Left ventricle myocardium superior (tissue), 1 donor: Measurements from ENCODE around the gene PNMA6E. TPM values are rescaled to one million over a fixed set of nuclear protein-coding genes. Genes with fewer than 3 reads are reported as not detected.
"Not testable (repeated sequence)": the region's sequence is repeated elsewhere in the genome, so short reads cannot be mapped to it uniquely, and the experiment has no call there.

Source experiments
- ATAC-seq: fragments of 200-7000 bp; cut with Tn5 transposase; one replicate; pipeline ENCODE4 v1.9.1; 2020; ENCODE audit warnings: mild to moderate bottlenecking, moderate library complexity
- DNase-seq: peaks from one replicate; pipeline ENCODE4 v3.0.0-alpha.2; 2020
- intact Hi-C: fragments of 100-400 bp; cut with micrococcal nuclease; formaldehyde crosslinking; loops from one replicate; pipeline ENCODE4 v1.11.0; 2022
- total RNA-seq: library from RNA; stranded (reverse); fragmentation: NEBNext Ultra II Directional; extraction: Animal tissue kit (Norgen Biotek cat#: 25700); gene quantifications from one replicate; pipeline ENCODE4 v1.2.1, GENCODE V29; 2021
- donor health status: DM: no; HTN: yes; CAD: no; lungs with severe emphysema.

The PNMA6E gene
- total RNA-seq, 1 donor from 2014 or later, result not detected

GRCh38 chrX:153389460-153389768 lies 11.7 kb downstream of the PNMA6E start:
- ATAC-seq, DNase-seq, intact Hi-C loops: not testable (repeated sequence)

GRCh38 chrX:153388722-153389459 lies 12.3 kb downstream of the PNMA6E start:
- ATAC-seq, result no peak
- no peak for DNase-seq
- intact Hi-C loops, result no loop called here

GRCh38 chrX:153387987-153388721 lies 13.0 kb downstream of the PNMA6E start:
- intact Hi-C loops, result no loop called here
- no peak for ATAC-seq
- DNase-seq, result no peak

GRCh38 chrX:153387345-153387744 lies 13.8 kb downstream of the PNMA6E start:
- ATAC-seq, result no peak
- intact Hi-C loops, result no loop called here

GRCh38 chrX:153386097-153386496 lies 15.1 kb downstream of the PNMA6E start:
- no peak for DNase-seq
- no peak for ATAC-seq
- intact Hi-C loops, result no loop called here

More at GRCh38 chrX:153387345-153387744, 13.8 kb downstream of the PNMA6E start:
- no peak for DNase-seq

DNA sequence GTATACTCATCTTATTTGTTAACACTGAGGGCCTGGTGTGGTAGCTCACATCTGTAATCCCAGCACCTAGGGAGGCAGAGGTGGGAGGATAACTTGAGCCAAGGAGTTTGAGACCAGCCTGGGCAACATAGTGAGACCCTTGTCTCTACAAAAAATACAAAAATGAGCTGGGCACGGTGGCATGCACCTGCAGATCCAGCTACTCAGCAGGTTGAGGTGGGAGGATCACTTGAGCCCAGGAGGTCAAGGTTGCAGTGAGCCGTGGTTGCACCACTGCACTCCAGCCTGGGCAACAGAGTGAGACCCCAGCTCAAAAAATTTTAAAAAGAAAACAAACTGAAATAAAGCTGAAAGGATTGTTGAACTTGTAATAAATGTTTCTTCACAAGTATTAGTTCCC lies 16.2 kb downstream of the PNMA6E start:
- intact Hi-C loops, DNase-seq, ATAC-seq: not testable (repeated sequence)

GRCh38 chrX:153384390-153384789 lies 16.8 kb downstream of the PNMA6E start:
- intact Hi-C loops, result no loop called here
- ATAC-seq (no peak), DNase-seq (no peak)

- intact Hi-C loops, result no loop called here
- ATAC-seq (no peak), DNase-seq (no peak)
Measured at GRCh38 chrX:153382563-153383482, 18.3 kb downstream of the PNMA6E start.

DNA sequence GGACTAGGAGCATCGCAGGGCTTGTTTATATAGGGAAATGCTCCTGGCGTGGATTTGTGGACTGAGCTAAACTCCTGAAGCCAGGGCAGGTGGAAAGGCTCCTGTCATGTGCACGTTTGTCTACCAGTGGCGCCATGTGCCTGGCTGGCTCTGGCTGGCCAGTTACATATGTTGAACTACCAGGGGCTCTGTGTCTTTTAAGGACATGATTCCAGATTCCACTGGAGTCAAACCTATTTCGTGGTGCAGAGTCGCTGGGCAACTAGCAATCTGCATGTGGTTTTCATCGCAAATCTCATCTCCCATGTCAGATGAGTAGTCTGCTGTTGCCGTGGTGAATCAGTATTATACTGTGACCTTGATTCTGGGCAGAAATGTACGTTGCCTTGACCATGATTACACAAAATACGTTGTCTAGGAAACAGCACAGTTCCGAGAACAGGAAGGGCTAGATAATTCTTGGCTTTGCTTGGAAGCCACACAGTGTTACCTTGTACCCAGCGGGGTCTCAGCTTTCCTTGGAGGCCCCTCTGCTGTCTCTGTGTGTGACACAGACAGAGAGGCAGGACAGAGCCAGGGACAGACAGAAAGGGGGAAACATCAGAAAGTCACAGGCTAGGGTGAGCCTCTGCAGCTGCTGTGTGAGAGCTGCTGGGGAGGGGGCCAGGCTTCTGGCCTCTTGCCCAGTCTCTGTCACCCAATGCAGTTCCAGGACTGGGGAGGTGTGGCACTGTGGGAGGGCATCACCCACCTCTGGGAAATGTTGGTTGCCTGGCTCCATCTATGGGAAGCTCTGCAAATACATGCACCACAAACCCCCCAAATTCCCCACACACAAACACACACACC lies 19.2 kb downstream of the PNMA6E start:
- ATAC-seq, result peak; percentile 16
- DNase-seq, result no peak
- intact Hi-C loops, result no loop called here

GRCh38 chrX:153380691-153381090 lies 20.5 kb downstream of the PNMA6E start:
- DNase-seq (peak; percentile 40), ATAC-seq (peak; percentile 74)
- intact Hi-C loops, result no loop called here

DNA sequence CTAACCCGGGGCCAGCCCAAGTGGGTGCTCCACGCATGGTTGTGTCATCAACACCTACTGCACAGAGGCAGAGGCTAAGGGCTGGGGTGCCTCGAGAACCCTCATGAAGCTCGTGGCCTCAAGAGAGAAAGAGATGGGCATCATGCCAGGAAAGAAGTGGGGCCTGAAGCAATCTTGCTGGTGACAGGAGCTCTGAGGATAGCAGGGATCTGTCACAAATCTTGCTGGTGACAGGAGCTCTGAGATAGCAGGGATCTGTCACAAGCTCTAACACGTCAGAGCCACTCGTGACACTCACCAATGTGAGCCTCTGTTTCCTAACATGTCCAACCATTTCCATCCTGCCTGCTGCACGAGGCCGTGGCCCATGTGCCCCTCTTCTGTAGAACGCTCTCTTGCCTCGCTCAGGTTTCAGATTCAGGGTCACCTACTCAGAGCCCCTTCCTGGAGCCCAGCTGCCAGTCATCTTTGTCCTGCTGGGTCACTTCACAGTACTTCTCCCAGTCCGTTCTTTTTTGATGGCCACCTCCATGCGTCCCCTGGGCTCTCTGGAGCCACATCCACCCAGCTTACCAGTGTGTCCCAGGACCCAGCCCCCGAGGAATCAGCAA lies 21.1 kb downstream of the PNMA6E start:
- ATAC-seq (peak; percentile 87), DNase-seq (peak; percentile 35)
- intact Hi-C loops, result no loop called here

DNA sequence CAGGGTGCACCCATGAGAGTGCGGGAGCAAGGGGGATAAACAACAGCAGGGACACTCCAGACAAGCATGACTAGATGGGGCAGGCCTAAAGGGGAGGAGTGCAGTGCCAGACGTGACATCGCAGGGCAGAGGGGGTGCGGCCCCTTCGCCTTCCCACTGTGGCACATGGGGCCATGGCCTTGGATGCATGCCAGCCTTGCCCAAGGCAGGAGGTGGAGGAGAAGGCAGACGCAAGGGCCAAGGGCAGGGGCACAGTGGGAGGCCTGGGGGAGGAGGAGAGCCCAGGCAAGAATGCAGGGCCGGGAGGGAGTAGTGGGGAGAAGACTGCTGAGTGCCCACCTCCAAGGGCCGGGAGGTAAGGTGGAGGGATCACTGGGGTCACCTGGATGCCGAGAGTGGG lies 21.6 kb downstream of the PNMA6E start:
- no peak for ATAC-seq
- no peak for DNase-seq
- intact Hi-C loops, result no loop called here

- DNase-seq (no peak), ATAC-seq (no peak)
- intact Hi-C loops, result no loop called here
Measured at GRCh38 chrX:153378607-153379006, 22.5 kb downstream of the PNMA6E start.

DNA sequence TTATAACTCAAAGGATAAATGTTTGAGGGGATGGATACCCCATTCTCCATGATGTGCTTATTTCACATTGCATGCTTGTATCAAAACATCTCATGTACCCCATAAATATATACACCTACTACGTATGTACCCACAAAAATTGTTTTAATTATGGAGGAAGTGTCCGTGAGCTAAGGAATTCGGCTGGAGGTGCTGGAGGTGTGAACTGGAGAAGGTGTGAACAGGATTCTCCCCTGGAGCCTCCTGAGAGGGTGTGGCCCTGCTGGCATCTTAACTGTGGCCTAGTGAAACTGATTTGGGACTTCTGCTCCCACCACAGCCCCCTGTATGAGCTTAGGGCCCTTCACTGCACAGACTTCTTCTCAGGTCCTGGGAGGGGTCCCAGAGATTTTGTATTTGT lies 23.4 kb downstream of the PNMA6E start:
- DNase-seq (no peak), ATAC-seq (no peak)
- intact Hi-C loops, result no loop called here

GRCh38 chrX:153375571-153375970 lies 25.6 kb downstream of the PNMA6E start:
- intact Hi-C loops, result no loop called here
- ATAC-seq (no peak), DNase-seq (no peak)

- no peak for DNase-seq
- no peak for ATAC-seq
- intact Hi-C loops, result no loop called here
Measured at GRCh38 chrX:153374426-153374825, 26.7 kb downstream of the PNMA6E start.

DNA sequence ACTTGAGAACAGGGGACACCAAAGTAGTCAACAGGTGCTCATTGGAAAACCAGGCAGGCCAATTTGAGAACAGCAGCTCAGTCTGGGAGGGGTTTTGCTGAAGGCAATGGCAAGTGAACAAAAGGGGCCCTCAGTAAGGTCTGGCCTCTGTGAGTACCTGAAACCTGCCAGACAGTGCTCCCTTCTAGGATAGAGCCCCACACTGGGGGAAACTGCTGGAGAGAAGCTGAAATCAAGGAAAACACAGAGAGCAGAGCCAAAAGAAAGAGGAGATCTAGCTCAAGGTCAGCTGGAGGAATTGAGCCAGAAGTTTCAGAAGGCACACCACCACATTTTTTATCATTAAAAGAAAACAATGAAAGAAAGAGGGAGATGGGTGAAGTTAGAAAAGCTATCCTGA lies 28.2 kb downstream of the PNMA6E start:
- no peak for ATAC-seq
- no peak for DNase-seq
- intact Hi-C loops, result no loop called here

DNA sequence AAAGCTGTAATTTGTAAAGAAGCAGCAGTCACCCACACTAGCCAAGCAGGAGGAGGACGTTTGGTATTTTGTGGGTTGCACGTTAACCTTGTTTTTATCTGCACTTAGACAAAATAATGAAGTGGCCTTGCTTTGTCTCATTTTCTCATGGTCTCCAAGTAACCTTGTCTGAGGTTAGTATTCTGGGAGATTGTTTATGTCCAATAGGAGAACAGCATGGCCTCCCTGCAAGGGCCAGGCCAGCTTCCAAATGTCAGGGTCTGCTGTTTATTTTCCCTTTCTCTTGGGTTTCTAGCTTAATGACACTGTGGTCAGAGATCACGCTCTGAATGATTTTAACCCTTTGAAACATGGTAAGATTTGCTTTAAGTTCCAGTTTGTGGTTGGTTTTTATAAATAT lies 29.9 kb downstream of the PNMA6E start:
- intact Hi-C loops, result no loop called here
- ATAC-seq, result no peak
- no peak for DNase-seq
